Dermis lymphatic vessel endothelial cell (primary cell): ENCODE measurements around the gene CZIB. TPM values are rescaled to one million over a fixed set of nuclear protein-coding genes. Genes with fewer than 3 reads are reported as not detected.

Experiments used
- total RNA-seq: library from RNA; depleted of rRNA; stranded (reverse); fragments of >200 nt; gene quantifications from 2 replicates; pipeline ENCODE4 v1.2.1, GENCODE V29; 2014

The CZIB gene
- 41.8 and 50.8 TPM in 2 replicates for total RNA-seq

DNA sequence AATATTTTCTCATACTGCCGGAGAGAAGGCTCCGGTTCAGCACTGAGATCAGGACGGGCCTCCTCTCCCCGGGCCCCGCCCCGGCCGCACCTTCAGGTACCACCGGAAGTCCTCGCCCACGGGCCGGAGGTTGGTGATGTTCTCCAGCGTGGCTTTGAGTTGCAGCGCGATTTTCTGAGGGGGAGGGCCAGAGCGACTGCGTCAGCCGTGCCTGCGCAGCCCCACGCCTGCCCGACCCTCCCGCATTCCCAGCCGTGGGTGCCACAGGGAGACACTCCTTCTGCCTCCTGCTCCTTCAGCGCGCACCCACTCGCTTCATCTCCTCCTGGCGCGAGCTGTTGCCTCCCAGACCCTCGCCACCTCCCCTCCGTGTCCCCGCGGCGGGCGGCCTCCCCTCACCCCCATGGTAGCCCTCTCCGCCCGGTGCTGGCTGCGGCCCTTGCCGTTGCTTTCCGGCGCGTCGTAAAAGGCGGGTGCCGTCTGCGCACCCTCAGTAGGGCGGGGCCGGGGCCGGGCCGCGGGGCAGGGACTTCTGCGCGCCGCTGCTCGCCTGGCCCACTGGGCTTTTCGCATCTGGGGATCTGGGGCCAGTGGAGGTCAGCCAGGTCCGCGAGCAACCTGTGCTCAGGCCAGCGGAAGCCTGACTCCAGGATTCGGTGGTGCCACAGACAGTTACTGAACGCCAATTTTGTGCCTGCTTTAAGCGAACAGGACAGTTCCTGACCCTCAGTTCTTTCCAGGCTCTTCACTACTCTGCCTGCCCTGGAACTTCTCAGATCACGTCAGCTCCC, at the start of gene CZIB:
Gene CZIB (minus strand): TSS at position 464 of the 791 bp plus-strand sequence. CDS start 59 bp downstream, at position 405.

DNA sequence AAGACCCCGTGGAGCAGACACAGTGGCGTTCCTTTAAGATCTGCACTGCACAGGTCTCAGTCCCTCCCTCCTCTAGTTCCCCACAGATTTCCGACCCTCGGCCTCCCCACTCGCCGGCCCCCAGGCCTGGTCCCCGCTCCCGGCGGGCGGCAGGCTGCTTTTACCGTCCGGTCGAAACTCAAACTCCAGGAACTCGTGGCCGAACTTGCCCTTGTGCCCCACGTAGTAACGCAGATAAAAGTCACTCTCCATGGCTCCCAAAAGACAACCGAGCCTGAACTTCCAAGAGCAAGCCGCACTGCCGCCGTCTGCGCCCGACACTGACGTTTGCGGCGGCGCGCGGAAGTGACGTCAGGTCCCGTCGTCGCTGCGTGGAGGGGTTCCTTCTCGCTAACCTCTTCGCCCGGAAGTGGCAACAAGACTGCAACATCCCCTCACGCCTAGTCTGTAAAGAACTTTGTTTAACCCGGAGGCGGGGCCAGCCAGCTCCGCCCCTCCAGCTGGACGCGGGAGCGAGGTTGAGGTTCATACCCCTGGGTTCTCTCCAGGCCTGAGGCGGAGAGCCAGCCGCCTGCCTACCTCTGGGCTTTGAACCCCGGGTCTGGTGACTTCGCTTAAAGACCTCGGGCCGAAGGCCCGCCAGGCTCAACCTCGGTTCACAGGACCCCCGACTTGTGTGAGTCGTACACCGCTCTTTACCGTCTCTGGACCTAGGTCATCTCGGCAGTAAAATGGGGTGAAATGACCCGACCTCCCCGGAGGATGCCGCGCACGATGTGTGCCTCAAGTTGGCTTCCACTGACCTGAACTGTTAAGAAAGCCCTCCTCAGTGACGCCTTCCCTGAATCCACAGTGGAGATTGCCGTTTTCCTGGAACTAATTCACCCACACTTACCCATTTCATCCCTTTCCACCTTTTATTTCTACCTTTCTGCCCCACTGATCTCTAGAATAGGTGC, 18.0 kb upstream of the CZIB start, which contains the start of gene MAGOH:
Gene MAGOH (minus strand): TSS at position 322 of the 959 bp plus-strand sequence. CDS start 70 bp downstream, at position 252.

DNA sequence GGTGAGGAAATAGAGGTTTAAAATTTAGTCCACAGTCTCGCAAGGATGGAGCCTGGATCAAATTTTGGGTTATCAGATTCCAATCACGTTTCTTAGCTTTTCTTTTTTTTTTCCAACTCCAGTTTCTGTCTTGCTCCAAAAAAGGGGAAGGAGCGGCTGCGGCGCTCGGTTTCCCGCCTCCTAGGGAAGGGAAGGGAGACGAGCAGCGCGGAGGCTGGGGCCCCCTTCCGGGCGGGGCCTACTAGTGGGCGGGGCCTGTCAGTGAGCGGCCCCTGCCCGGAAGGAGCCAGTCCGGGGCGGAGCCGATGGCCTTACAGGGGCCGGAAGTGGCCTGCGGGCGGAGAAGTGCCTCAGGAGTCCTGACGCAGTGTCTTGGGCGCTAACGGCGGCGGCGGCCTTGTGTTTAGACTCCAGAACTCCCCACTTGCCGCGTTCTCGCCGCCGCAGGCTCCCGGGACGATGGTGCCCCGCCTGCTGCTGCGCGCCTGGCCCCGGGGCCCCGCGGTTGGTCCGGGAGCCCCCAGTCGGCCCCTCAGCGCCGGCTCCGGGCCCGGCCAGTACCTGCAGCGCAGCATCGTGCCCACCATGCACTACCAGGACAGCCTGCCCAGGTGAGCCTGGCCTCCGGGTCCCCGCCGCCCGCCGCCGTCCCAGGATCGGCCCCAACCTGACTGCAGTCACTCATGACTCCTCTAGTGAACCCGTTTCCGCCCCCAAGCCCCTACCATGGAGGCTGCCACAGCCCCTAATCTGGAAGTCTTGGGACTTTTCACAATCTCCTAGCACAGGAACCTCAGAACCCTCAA, 23.7 kb downstream of the CZIB start, which contains the start of gene CPT2:
Gene CPT2 (plus strand): TSS at position 340 of the 806 bp plus-strand sequence. CDS start 120 bp downstream, at position 460.

Other genes with a start within 250 kb of the CZIB start
- not detected in 2 replicates for gene PODN, start 158.4 kb downstream of the CZIB start, total RNA-seq
- gene SLC1A7, start 78.0 kb downstream of the CZIB start, total RNA-seq: not detected in 2 replicates
- gene CPT2, start 23.8 kb downstream of the CZIB start, total RNA-seq: 9.2 and 10.7 TPM in 2 replicates
- 44.9 and 48.6 TPM in 2 replicates for gene MAGOH, start 17.9 kb upstream of the CZIB start, total RNA-seq
- 7.7 and 7.9 TPM in 2 replicates for gene LRP8, start 107.4 kb upstream of the CZIB start, total RNA-seq
- gene DMRTB1, start 238.8 kb upstream of the CZIB start, total RNA-seq: not detected in 2 replicates